ENCODE data around the gene MAST4. TPM values are rescaled to one million over a fixed set of nuclear protein-coding genes. Genes with fewer than 3 reads are reported as not detected.

The MAST4 gene
- total and polyA plus RNA-seq, 2 of the 8 experiments (the other 6 are each of a cell fraction or from before 2014, with no cell fraction given) = 1.5 to 2.6 TPM

DNA sequence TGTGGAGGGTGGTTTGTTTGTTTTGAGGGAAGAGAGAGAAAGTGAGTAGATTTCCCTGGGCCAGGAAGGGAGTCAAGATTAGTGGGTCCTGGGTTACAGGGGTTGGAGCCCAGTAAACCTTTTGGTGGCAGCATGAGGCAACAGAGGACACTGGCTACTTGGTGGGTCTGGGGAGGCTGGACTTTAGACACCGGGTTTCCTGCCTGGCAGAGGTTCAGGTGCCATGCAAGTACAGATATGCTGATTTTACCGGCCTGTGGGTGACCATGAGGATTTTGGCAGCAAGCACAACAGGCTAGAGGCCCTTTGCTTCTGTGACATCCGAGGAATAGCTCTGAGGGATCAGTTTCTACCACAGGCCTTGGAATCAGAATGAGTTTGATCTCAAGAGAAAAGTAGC is 18.9 kb downstream of the MAST4 start (continued):
- TF ChIP-seq SIN3A (conservative IDR thresholded peaks at IDR 0.05 in 1 of 2, IDR thresholded peaks at IDR 0.05 in 1 of 2; ENCODE audit: low read depth in 1 of 2, low read length in 2 of 2) = no peak
- TF ChIP-seq SP1 (IDR thresholded peaks at IDR 0.05; ENCODE audit: low read depth, low read length) = no peak

Measured in H1 (cell line).